GM19395 (cell line): ENCODE results near the gene ATP5MC2.

Source experiments
- ATAC-seq: cut with Tn5 transposase; IDR thresholded peaks from one replicate; pipeline ENCODE4 v1.9.1; 2021; ENCODE audit warnings: mild to moderate bottlenecking, moderate library complexity; ENCODE audit not compliant: unreplicated experiment

Gene ATP5MC2

GRCh38 chr12:53616950-53617349, 58.9 kb downstream of the ATP5MC2 start:
- ATAC-seq: no peak
